H9 (cell line): ENCODE results near the gene PPP1R7. TPM values are rescaled to one million over a fixed set of nuclear protein-coding genes. Genes with fewer than 3 reads are reported as not detected.

Experiments used
- DNase-seq: peaks from one replicate; pipeline ENCODE4 v3.0.0-alpha.2; 2017
- H2AFZ ChIP-seq: one replicate; pipeline ENCODE4 v1.6.1; 2013; ENCODE audit warnings: mild to moderate bottlenecking, low read length, control low read depth, moderate library complexity
- H2AK5ac ChIP-seq: 2 replicates; pipeline ENCODE4 v1.6.1; 2013; ENCODE audit warnings: low read length, control low read depth, mixed read lengths; ENCODE audit not compliant: insufficient read length
- H2BK120ac ChIP-seq: one replicate; pipeline ENCODE4 v1.6.1; 2013; ENCODE audit warnings: low read depth, mild to moderate bottlenecking, low read length, control low read depth, inconsistent platforms; ENCODE audit not compliant: poor library complexity, severe bottlenecking
- H2BK12ac ChIP-seq: 2 replicates; pipeline ENCODE4 v1.6.1; 2013; ENCODE audit warnings: low read length, control low read depth, mixed read lengths, low read depth; ENCODE audit not compliant: insufficient read length
- H2BK15ac ChIP-seq: 2 replicates; pipeline ENCODE4 v1.6.1; 2013; ENCODE audit warnings: low read depth, low read length, control low read depth
- H2BK20ac ChIP-seq: one replicate; pipeline ENCODE4 v1.6.1; 2013; ENCODE audit warnings: low read depth, mild to moderate bottlenecking, low read length, control low read depth, inconsistent platforms; ENCODE audit not compliant: poor library complexity, severe bottlenecking
- H2BK5ac ChIP-seq: 2 replicates; pipeline ENCODE4 v1.6.1; 2013; ENCODE audit warnings: low read length, control low read depth, mixed read lengths; ENCODE audit not compliant: insufficient read length
- H3K14ac ChIP-seq: 2 replicates; pipeline ENCODE4 v1.6.1; 2013; ENCODE audit warnings: low read length, control low read depth; ENCODE audit not compliant: insufficient read depth
- H3K18ac ChIP-seq: 2 replicates; pipeline ENCODE4 v1.6.1; 2013; ENCODE audit warnings: low read depth, mild to moderate bottlenecking, mixed read lengths, low read length, control low read depth; ENCODE audit not compliant: insufficient read length
- H3K23ac ChIP-seq: 2 replicates; pipeline ENCODE4 v1.6.1; 2013; ENCODE audit warnings: low read length, control low read depth, mixed read lengths, low read depth; ENCODE audit not compliant: insufficient read length
- H3K23me2 ChIP-seq: 2 replicates; pipeline ENCODE4 v1.6.1; 2013; ENCODE audit warnings: low read depth, mild to moderate bottlenecking, mixed read lengths, low read length, control low read depth; ENCODE audit not compliant: insufficient read length, poor library complexity, severe bottlenecking
- H3K27ac ChIP-seq: 2 replicates; pipeline ENCODE4 v1.5.1; 2013; ENCODE audit warnings: low read length, control low read depth, mixed read lengths, low read depth; ENCODE audit not compliant: insufficient read length
- H3K27me3 ChIP-seq: 2 replicates; pipeline ENCODE4 v1.6.1; 2013; ENCODE audit warnings: low read length, control low read depth, inconsistent platforms; ENCODE audit not compliant: insufficient read depth
- H3K4ac ChIP-seq: 2 replicates; pipeline ENCODE4 v1.6.1; 2013; ENCODE audit warnings: low read depth, mild to moderate bottlenecking, control low read depth, inconsistent platforms, low read length, moderate library complexity
- H3K4me1 ChIP-seq: 2 replicates; pipeline ENCODE4 v1.6.1; 2013; ENCODE audit warnings: low read length, control low read depth, inconsistent platforms; ENCODE audit not compliant: insufficient read depth
- H3K4me2 ChIP-seq: 2 replicates; pipeline ENCODE4 v1.6.1; 2013; ENCODE audit warnings: low read length, control low read depth, mixed read lengths; ENCODE audit not compliant: insufficient read length, insufficient read depth
- H3K56ac ChIP-seq: 2 replicates; pipeline ENCODE4 v1.6.1; 2013; ENCODE audit warnings: low read depth, mild to moderate bottlenecking, mixed read lengths, low read length, control low read depth; ENCODE audit not compliant: insufficient read length
- H3K79me1 ChIP-seq: 2 replicates; pipeline ENCODE4 v1.6.1; 2013; ENCODE audit warnings: low read depth, mild to moderate bottlenecking, moderate library complexity, low read length, control low read depth, inconsistent platforms; ENCODE audit not compliant: insufficient read depth, poor library complexity, severe bottlenecking
- H3K79me2 ChIP-seq: 2 replicates; pipeline ENCODE4 v1.6.1; 2013; ENCODE audit warnings: low read length, control low read depth, inconsistent platforms; ENCODE audit not compliant: insufficient read depth
- H3K9ac ChIP-seq: 2 replicates; pipeline ENCODE4 v1.6.1; 2013; ENCODE audit warnings: low read length, control low read depth, mixed read lengths; ENCODE audit not compliant: insufficient read length; ENCODE audit errors: extremely low read depth
- H3K9me3 ChIP-seq: one replicate; pipeline ENCODE4 v1.6.1; 2013; ENCODE audit warnings: low read depth, low read length, inconsistent platforms; ENCODE audit not compliant: control insufficient read depth
- H3T11ph ChIP-seq: one replicate; pipeline ENCODE4 v1.6.1; 2013; ENCODE audit warnings: mild to moderate bottlenecking, low read length, control low read depth, inconsistent platforms
- H4K20me1 ChIP-seq: one replicate; pipeline ENCODE4 v1.6.1; 2013; ENCODE audit not compliant: control insufficient read depth, insufficient read length, insufficient read depth
- H4K5ac ChIP-seq: 2 replicates; pipeline ENCODE4 v1.6.1; 2013; ENCODE audit warnings: low read depth, mild to moderate bottlenecking, mixed read lengths, low read length, control low read depth; ENCODE audit not compliant: insufficient read length
- H4K8ac ChIP-seq: replicated peaks from 2 replicates; pipeline ENCODE4 v1.6.1; 2013; ENCODE audit warnings: low read length, control low read depth, mixed read lengths, low read depth; ENCODE audit not compliant: insufficient read length
- H4K91ac ChIP-seq: 2 replicates; pipeline ENCODE4 v1.6.1; 2013; ENCODE audit warnings: low read depth, mild to moderate bottlenecking, moderate library complexity, mixed read lengths, low read length, control low read depth; ENCODE audit not compliant: insufficient read length
- H3K27ac Mint-ChIP-seq, 3 experiments: 2 replicates in 2 of 3; 3 replicates in 1 of 3; pipeline ENCODE4 v1.8.0; 2020 to 2021; ENCODE audit warnings: mixed read lengths in 3 of 3, mild to moderate bottlenecking in 1 of 3, moderate library complexity in 1 of 3
- H3K27me3 Mint-ChIP-seq: 2 replicates; pipeline ENCODE4 v1.8.0; 2021; ENCODE audit warnings: low read depth, mild to moderate bottlenecking, moderate library complexity, mixed read lengths
- H3K36me3 Mint-ChIP-seq, 3 experiments: 2 replicates in 2 of 3; 3 replicates in 1 of 3; pipeline ENCODE4 v1.8.0; 2020 to 2021; ENCODE audit warnings: low read depth in 3 of 3, mixed read lengths in 3 of 3; ENCODE audit not compliant: insufficient read depth in 1 of 3
- H3K4me1 Mint-ChIP-seq, 2 experiments: 2 replicates each; pipeline ENCODE4 v1.8.0; 2020; ENCODE audit warnings: mixed read lengths in 2 of 2
- H3K4me3 Mint-ChIP-seq, 2 experiments: 2 replicates in 1 of 2; 3 replicates in 1 of 2; pipeline ENCODE4 v1.8.0; 2020 to 2021; ENCODE audit warnings: mild to moderate bottlenecking in 2 of 2, mixed read lengths in 2 of 2, moderate library complexity in 1 of 2
- H3K9me3 Mint-ChIP-seq, 2 experiments: 2 replicates in 1 of 2; 3 replicates in 1 of 2; pipeline ENCODE4 v1.8.0; 2020; ENCODE audit warnings: mild to moderate bottlenecking in 2 of 2, mixed read lengths in 2 of 2, moderate library complexity in 1 of 2
- WGBS: extraction: QIAGEN DNeasy Blood & Tissue Kit; methylation state at CpG from one replicate; pipeline ENCODE4 v1.1.7; 2013; ENCODE audit warnings: missing lambda C conversion rate, low lambda C conversion rate, mixed read lengths; ENCODE audit not compliant: insufficient read length; ENCODE audit errors: extremely low coverage; 5-methylcytosine and 5-hydroxymethylcytosine counted together
- total RNA-seq: library from RNA; stranded (reverse); gene quantifications from 2 replicates; pipeline ENCODE4 v1.2.1, GENCODE V29; 2021
- TF ChIP-seq, protein P1 (sequence below): fragments of 200-600 bp; sonication (generic); conservative IDR thresholded peaks from 3 replicates; pipeline ENCODE4 v1.8.0; 2021; ENCODE audit warnings: antibody characterized with exemption, mild to moderate bottlenecking

Gene PPP1R7
- total RNA-seq, 1 experiment from 2014 or later: 60.2 TPM

DNA sequence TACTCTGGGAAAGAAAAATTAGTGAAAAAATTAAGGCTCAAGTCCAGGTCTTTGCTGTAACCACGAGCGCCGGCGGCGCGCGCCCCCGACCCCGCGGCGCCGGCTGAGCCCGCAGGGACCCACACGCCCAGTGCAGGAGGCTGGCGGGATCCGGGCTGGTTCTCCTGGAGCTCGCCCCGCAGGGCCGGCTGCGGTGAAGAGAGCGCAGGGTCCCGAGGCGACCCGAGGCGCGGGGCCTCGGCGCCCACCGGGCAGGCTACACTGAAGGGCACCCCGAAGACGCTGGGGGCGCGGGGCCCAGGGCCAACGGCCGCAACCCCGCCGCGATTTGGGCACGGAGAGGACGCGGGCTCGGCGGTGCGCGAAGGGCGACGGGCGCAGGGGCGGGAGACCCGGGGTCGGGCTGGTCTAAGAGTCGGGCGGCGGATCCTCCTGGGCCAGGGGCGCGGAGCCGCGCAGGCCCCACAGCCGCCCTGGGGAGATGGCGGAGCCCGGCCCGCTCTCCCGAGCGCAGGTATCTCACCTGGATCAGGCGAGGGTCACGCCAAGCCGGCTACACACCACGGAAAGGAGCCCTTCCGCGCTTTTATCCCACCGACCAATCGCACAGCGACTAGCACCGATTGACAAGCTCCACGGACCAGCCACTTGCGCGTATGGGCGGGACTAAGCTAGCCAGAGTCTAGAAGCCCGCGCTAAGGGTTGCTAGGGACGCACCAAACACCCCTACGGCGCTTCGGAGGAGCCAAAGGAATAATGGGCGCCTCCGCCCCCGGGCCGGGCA, 1.2 kb upstream of the PPP1R7 start, which contains the start of gene PASK:
Gene PASK (minus strand): TSS at position 582 of the 784 bp plus-strand sequence. CDS start 6,440 bp downstream, outside the sequence.
- Histone ChIP-seq H3K79me2 (no peaks in the 10 kb centered on the region), H3K27ac (no peak within 1 kb of the TSS), H3K4me2 (peak within 1 kb of the TSS; percentile 38), H2BK20ac (no peak within 1 kb of the TSS), H3K4ac (no peak within 1 kb of the TSS), H4K91ac (no peak within 1 kb of the TSS), H2AK5ac (no peak within 1 kb of the TSS), H3T11ph (no peak within 1 kb of the TSS), H3K27me3 (no peaks in the 10 kb centered on the region), H2BK120ac (no peak within 1 kb of the TSS), H3K23me2 (peaks cover 10% of the 10 kb centered on the region), H3K4me1 (peaks cover 12% of the 10 kb centered on the region; the same call in 1 of the 2 replicates), H2BK15ac (no peak within 1 kb of the TSS), H3K9me3 (no peaks in the 10 kb centered on the region), H3K18ac (no peak within 1 kb of the TSS), H3K9ac (peak within 1 kb of the TSS; percentile 63), H3K79me1 (no peaks in the 10 kb centered on the region), H3K56ac (no peak within 1 kb of the TSS), H4K20me1 (no peaks in the 10 kb centered on the region), H3K23ac (no peak within 1 kb of the TSS), H3K14ac (no peak within 1 kb of the TSS; the same call in 1 of the 2 replicates), H4K5ac (no peak within 1 kb of the TSS), H4K8ac (no peak within 1 kb of the TSS), H2BK5ac (no peak within 1 kb of the TSS), H2BK12ac (no peak within 1 kb of the TSS), H2AFZ (no peak within 1 kb of the TSS)
- H3K4me3 Mint-ChIP-seq: peak within 1 kb of the TSS; percentile 87 to 95
- WGBS: no CpG with 5 or more reads among the region's 88 CpGs
- H3K27me3 Mint-ChIP-seq: peaks cover 3% of the 10 kb centered on the region
- TF ChIP-seq, protein P1, sequence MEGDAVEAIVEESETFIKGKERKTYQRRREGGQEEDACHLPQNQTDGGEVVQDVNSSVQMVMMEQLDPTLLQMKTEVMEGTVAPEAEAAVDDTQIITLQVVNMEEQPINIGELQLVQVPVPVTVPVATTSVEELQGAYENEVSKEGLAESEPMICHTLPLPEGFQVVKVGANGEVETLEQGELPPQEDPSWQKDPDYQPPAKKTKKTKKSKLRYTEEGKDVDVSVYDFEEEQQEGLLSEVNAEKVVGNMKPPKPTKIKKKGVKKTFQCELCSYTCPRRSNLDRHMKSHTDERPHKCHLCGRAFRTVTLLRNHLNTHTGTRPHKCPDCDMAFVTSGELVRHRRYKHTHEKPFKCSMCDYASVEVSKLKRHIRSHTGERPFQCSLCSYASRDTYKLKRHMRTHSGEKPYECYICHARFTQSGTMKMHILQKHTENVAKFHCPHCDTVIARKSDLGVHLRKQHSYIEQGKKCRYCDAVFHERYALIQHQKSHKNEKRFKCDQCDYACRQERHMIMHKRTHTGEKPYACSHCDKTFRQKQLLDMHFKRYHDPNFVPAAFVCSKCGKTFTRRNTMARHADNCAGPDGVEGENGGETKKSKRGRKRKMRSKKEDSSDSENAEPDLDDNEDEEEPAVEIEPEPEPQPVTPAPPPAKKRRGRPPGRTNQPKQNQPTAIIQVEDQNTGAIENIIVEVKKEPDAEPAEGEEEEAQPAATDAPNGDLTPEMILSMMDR: no peak
- H3K36me3 Mint-ChIP-seq: peaks cover 0 to 10% (median 9%) of the 10 kb centered on the region in 3 experiments; a peak in 5 of 7 replicates
- no peaks in the 10 kb centered on the region; a peak in 1 of 5 replicates for H3K9me3 Mint-ChIP-seq
- peak; percentile 98 for DNase-seq
- H3K4me1 Mint-ChIP-seq: peaks cover 28 to 30% of the 10 kb centered on the region in 2 experiments
- H3K27ac Mint-ChIP-seq: peak within 1 kb of the TSS; percentile 48 to 95 (median 93); a peak in 6 of 7 replicates
